Peyer's patch (tissue), 4 donors: ENCODE results near the gene GLDC. TPM values are rescaled to one million over a fixed set of nuclear protein-coding genes. Genes with fewer than 3 reads are reported as not detected.

ENCODE experiments used
- DNase-seq, 3 donors: peaks; one replicate each; pipeline ENCODE4 v3.0.0-alpha.2; 2017 to 2019
- H3K27ac ChIP-seq, 4 donors: fragments of 200-600 bp; sonication (generic); one replicate each; pipeline ENCODE4 v1.5.1; 2016 to 2019
- H3K27me3 ChIP-seq, 2 donors: fragments of 200-600 bp; sonication (generic); one replicate each; pipeline ENCODE4 v1.5.1; 2019
- H3K36me3 ChIP-seq, 3 donors: fragments of 200-600 bp; sonication (generic); one replicate each; pipeline ENCODE4 v1.5.1; 2016 to 2019
- H3K4me1 ChIP-seq, 4 donors: fragments of 200-600 bp; sonication (generic); one replicate each; pipeline ENCODE4 v1.5.1; 2016 to 2019
- H3K4me3 ChIP-seq, 4 donors: fragments of 200-600 bp; sonication (generic); 1 replicate in 3 of 4; 2 replicates in 1 of 4; pipeline ENCODE4 v1.5.1; 2016 to 2019; ENCODE audit warnings: mild to moderate bottlenecking in 1 of 4
- H3K9me3 ChIP-seq, 4 donors: fragments of 200-600 bp; sonication (generic); one replicate each; pipeline ENCODE4 v1.5.1; 2016 to 2019; ENCODE audit warnings: mild to moderate bottlenecking in 1 of 4
- POLR2A ChIP-seq, 2 donors: fragments of 450-650 bp; IDR thresholded peaks; one replicate each; pipeline ENCODE4 v1.5.1; 2017; ENCODE audit warnings: antibody characterized with exemption in 2 of 2, mild to moderate bottlenecking in 2 of 2, moderate library complexity in 2 of 2
- total RNA-seq, 4 donors: library from RNA; depleted of rRNA; stranded (reverse); fragments of >200 nt; gene quantifications; one replicate each; pipeline ENCODE4 v1.1.0, GENCODE V29; 2016
- TF ChIP-seq, protein P1 (sequence below), 6 experiments: fragments of 450-650 bp in 4 of 6; fragments of 200-600 bp in 2 of 6; sonication (generic) in 1 of 6; IDR thresholded peaks; one replicate each; pipeline ENCODE4 v1.5.1; 2017 to 2019; ENCODE audit warnings: antibody characterized with exemption in 6 of 6, mild to moderate bottlenecking in 3 of 6, moderate library complexity in 1 of 6

The GLDC gene
- total RNA-seq, 4 donors from 2014 or later: 0.27 to 2.5 TPM; not detected in 2

DNA sequence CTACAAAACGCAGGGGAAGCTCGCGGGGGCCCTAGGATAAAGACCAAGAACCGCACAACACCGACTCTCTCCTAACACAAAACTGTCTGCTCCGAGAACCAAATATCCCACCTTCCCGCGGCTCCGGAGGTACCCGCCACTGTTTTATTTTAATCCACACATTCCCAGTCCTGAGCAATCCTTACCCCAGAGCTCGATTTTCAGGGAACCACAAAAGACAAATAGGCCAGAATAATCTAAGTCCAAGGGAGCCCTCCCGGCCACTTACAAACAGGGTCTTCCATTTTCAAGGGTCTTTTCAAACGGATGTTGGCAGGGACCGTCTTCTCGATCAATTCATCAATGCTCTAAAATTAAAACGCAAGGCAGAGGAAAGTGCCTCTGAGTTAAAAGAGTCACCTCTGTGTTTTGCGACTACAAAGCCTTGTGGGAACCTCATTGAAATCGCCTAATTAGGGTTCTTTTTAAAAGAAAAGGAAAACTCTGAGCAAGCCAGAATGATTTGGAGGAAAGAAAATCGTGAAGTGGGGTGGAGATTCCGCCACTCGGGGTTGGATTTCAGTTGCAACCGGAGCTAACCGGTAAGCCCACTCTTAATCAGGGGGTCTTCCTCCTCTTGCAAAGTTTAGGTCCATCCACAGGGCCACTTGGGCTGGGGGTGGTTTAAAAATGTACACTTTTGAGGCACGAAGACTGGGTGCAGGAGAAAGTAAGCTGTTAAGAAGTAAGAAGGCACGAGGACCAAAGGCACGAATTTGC is 1.0 kb downstream of the GLDC start:
- Histone ChIP-seq H3K9me3 (no peaks in the 10 kb centered on the region), H3K27ac (no peak overlapping the region), H3K4me3 (peak overlapping the region in 3 of 4 donors; percentile 50 to 56 (median 55)), H3K4me1 (peaks cover 3 to 15% (median 11%) of the 10 kb centered on the region in 4 donors), H3K36me3 (no peaks in the 10 kb centered on the region), H3K27me3 (peaks cover 0 to 12% of the 10 kb centered on the region in 2 donors)
- DNase-seq: no peak
- TF ChIP-seq, protein P1, sequence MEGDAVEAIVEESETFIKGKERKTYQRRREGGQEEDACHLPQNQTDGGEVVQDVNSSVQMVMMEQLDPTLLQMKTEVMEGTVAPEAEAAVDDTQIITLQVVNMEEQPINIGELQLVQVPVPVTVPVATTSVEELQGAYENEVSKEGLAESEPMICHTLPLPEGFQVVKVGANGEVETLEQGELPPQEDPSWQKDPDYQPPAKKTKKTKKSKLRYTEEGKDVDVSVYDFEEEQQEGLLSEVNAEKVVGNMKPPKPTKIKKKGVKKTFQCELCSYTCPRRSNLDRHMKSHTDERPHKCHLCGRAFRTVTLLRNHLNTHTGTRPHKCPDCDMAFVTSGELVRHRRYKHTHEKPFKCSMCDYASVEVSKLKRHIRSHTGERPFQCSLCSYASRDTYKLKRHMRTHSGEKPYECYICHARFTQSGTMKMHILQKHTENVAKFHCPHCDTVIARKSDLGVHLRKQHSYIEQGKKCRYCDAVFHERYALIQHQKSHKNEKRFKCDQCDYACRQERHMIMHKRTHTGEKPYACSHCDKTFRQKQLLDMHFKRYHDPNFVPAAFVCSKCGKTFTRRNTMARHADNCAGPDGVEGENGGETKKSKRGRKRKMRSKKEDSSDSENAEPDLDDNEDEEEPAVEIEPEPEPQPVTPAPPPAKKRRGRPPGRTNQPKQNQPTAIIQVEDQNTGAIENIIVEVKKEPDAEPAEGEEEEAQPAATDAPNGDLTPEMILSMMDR (IDR thresholded peaks at IDR 0.05): no peak
- no peak for TF ChIP-seq POLR2A (IDR thresholded peaks at IDR 0.05)

DNA sequence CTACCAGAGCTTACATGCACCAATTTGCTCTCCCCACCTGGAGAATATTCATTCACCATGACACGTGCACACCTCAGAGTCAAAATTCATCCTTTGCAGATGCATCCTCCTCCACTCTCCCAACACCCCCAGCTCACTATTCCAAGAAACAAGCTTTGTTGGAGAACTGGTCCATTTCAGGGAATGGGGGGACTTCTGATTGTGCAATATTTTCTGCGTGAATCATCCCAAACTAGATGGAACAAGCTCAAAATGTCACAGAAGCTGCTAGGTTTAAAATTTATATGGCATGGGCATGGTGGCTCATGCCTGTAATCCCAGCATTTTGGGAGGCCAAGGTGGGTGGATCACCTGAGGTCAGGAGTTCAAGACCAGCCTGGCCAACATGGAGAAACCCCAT is 3.6 kb downstream of the GLDC start:
- H3K9me3 ChIP-seq: no peaks in the 10 kb centered on the region

DNA sequence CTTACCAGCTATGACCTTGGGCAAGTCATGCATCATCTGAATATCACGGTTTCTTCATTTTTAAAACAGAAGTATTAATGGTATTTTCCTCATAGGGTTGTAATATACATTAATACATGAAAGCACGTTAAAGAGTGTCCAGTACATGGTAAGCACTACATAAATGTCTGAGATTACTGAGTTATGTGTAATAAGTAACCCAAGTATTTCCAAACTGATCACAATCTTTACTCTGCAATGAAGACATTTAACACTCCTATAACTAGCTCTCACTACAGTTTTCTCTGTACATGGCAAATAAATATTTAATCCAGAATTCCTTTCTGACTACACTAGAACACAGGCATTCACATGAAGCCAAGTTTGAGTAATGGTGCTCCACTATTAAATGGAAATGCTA is 4.0 kb downstream of the GLDC start:
- Histone ChIP-seq H3K4me1 (peaks cover 3 to 15% (median 11%) of the 10 kb centered on the region in 4 donors), H3K27ac (no peak overlapping the region), H3K9me3 (no peaks in the 10 kb centered on the region), H3K27me3 (peaks cover 0 to 12% of the 10 kb centered on the region in 2 donors), H3K36me3 (no peaks in the 10 kb centered on the region), H3K4me3 (no peak overlapping the region)
- no peak for DNase-seq
- no peak for TF ChIP-seq POLR2A (IDR thresholded peaks at IDR 0.05)
- TF ChIP-seq, protein P1 (IDR thresholded peaks at IDR 0.05): no peak

More for the DNA sequence above, 3.6 kb downstream of the GLDC start:
- H3K4me1 ChIP-seq: peaks cover 3 to 15% (median 11%) of the 10 kb centered on the region in 4 donors
- H3K36me3 ChIP-seq: no peaks in the 10 kb centered on the region
- no peak overlapping the region for H3K4me3 ChIP-seq
- TF ChIP-seq POLR2A (IDR thresholded peaks at IDR 0.05): no peak
- TF ChIP-seq, protein P1 (IDR thresholded peaks at IDR 0.05): no peak
- H3K27ac ChIP-seq: no peak overlapping the region
- no peak for DNase-seq
- peaks cover 0 to 12% of the 10 kb centered on the region in 2 donors for H3K27me3 ChIP-seq

DNA sequence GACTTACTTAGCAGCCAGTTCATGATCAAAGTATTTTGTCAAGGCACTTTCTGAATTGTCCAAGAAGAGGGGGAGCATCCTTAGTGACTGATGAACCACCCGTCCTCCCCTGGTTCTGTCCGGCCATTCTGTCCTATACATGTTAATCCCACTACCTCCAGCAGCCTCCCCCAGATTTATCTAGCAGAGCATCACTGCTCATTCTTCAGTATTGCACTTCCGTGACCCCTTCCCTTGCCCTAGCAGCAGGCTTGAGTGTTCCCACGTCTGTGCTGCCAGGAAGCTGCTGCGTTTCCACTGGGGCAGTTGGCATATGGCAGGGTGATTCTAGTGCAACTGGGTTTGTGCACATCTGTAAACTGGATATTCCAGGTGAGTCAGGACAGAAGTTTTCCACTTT is 4.5 kb downstream of the GLDC start:
- TF ChIP-seq, protein P1 (IDR thresholded peaks at IDR 0.05): no peak
- no peak for TF ChIP-seq POLR2A (IDR thresholded peaks at IDR 0.05)
- H3K27me3 ChIP-seq: peaks cover 0 to 12% of the 10 kb centered on the region in 2 donors
- H3K4me3 ChIP-seq: no peak overlapping the region
- no peak overlapping the region for H3K27ac ChIP-seq
- DNase-seq: no peak
- H3K36me3 ChIP-seq: no peaks in the 10 kb centered on the region
- peaks cover 3 to 15% (median 11%) of the 10 kb centered on the region in 4 donors for H3K4me1 ChIP-seq
- H3K9me3 ChIP-seq: no peaks in the 10 kb centered on the region

DNA sequence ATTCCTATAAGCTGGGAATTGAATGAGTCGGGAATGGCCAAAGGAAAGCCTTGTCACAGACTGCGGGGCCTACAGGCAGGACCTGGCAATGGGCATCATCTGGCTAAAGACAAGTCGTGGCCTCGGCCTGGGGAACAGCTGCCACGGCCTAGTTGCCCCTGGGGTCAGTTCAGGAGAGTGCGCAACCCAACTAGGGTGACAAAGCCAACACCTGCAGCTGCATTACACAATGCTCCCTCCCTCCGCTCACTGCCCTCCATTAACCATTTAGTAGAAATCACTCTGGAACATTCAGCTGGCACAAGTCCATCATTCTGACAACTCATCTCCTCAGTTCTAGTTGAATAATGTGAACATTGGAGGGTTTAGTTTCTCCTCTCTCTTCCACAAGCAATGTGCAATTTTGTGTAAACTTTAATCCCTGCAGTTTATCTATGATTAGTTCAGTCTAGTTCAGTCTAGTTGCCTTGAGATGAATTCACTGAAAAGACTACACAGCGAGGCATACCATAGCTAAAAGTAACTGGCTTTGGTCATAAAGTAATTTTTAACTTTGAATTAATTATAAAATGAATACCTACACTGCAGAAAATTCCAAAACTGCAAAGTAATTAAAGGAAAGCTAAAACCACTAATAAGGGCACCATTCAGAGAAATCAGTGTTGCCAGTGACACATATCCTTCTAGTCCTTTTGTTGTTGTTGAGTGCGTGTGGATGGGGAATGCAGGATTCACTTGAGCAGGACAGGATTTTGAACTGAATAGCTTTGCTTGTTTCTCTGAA is 5.1 kb downstream of the GLDC start:
- Histone ChIP-seq H3K36me3 (no peaks in the 10 kb centered on the region), H3K4me1 (peaks cover under 1 to 13% (median 10%) of the 10 kb centered on the region in 4 donors), H3K9me3 (no peaks in the 10 kb centered on the region), H3K27me3 (peaks cover 0 to 12% of the 10 kb centered on the region in 2 donors), H3K4me3 (no peak overlapping the region), H3K27ac (no peak overlapping the region)
- DNase-seq: no peak
- TF ChIP-seq, protein P1 (IDR thresholded peaks at IDR 0.05): no peak
- no peak for TF ChIP-seq POLR2A (IDR thresholded peaks at IDR 0.05)
